GM23338 (cell line): Measurements from ENCODE around the gene EPRS1. TPM values are rescaled to one million over a fixed set of nuclear protein-coding genes. Genes with fewer than 3 reads are reported as not detected.

Experiments used
- ATAC-seq: fragments of 200-7000 bp; cut with Tn5 transposase; 3 replicates; pipeline ENCODE4 v1.9.1; 2020
- DNase-seq: peaks from one replicate; pipeline ENCODE4 v3.0.0-alpha.2; 2015; ENCODE audit warnings: low spot score
- H2AFZ ChIP-seq: fragments of 200-600 bp; sonication (generic); 2 replicates; pipeline ENCODE4 v1.8.0; 2016; ENCODE audit warnings: antibody characterized with exemption, mild to moderate bottlenecking, moderate library complexity
- H3F3A ChIP-seq: fragments of 200-600 bp; sonication (generic); replicated peaks from 2 replicates; pipeline ENCODE4 v1.8.0; 2017; ENCODE audit warnings: antibody characterized with exemption, mixed run types, low read depth
- H3K27ac ChIP-seq: fragments of 200-600 bp; sonication (generic); 2 replicates; pipeline ENCODE4 v1.6.1; 2016; ENCODE audit warnings: low read depth
- H3K27me3 ChIP-seq: fragments of 200-600 bp; sonication (generic); 2 replicates; pipeline ENCODE4 v1.8.0; 2016; ENCODE audit warnings: mild to moderate bottlenecking, mixed run types, moderate library complexity; ENCODE audit not compliant: insufficient read depth
- H3K36me3 ChIP-seq: fragments of 200-600 bp; sonication (generic); 2 replicates; pipeline ENCODE4 v1.8.0; 2016; ENCODE audit warnings: mild to moderate bottlenecking; ENCODE audit not compliant: insufficient read depth
- H3K4me1 ChIP-seq: fragments of 200-600 bp; sonication (generic); 2 replicates; pipeline ENCODE4 v1.8.0; 2016; ENCODE audit warnings: mild to moderate bottlenecking, moderate library complexity; ENCODE audit not compliant: insufficient read depth
- H3K4me2 ChIP-seq: fragments of 200-600 bp; sonication (generic); 2 replicates; pipeline ENCODE4 v1.7.1; 2017; ENCODE audit warnings: mixed run types
- H3K4me3 ChIP-seq: fragments of 200-600 bp; sonication (generic); 2 replicates; pipeline ENCODE4 v1.6.1; 2016; ENCODE audit warnings: mixed run types
- H3K79me2 ChIP-seq: fragments of 200-600 bp; sonication (generic); replicated peaks from 2 replicates; pipeline ENCODE4 v1.8.0; 2017; ENCODE audit warnings: mild to moderate bottlenecking; ENCODE audit not compliant: insufficient read depth
- H3K9me2 ChIP-seq: fragments of 200-600 bp; sonication (generic); 2 replicates; pipeline ENCODE4 v1.8.0; 2017; ENCODE audit not compliant: insufficient read depth
- H4K20me1 ChIP-seq: fragments of 200-600 bp; sonication (generic); replicated peaks from 2 replicates; pipeline ENCODE4 v1.8.0; 2017; ENCODE audit warnings: mild to moderate bottlenecking; ENCODE audit not compliant: insufficient read depth
- H3K27ac Mint-ChIP-seq: 2 replicates; pipeline ENCODE4 v1.8.0; 2020; ENCODE audit warnings: inconsistent platforms, mild to moderate bottlenecking, moderate library complexity, mixed read lengths
- H3K27me3 Mint-ChIP-seq: 3 replicates; pipeline ENCODE4 v1.8.0; 2022; ENCODE audit warnings: low read depth, mild to moderate bottlenecking, moderate library complexity, mixed read lengths, inconsistent platforms; ENCODE audit not compliant: insufficient read depth, poor library complexity
- H3K36me3 Mint-ChIP-seq: 3 replicates; pipeline ENCODE4 v1.8.0; 2021; ENCODE audit warnings: low read depth, mild to moderate bottlenecking, inconsistent platforms, moderate library complexity, mixed read lengths
- H3K4me1 Mint-ChIP-seq: 3 replicates; pipeline ENCODE4 v1.8.0; 2020; ENCODE audit warnings: mild to moderate bottlenecking, inconsistent platforms, mixed read lengths
- H3K4me3 Mint-ChIP-seq: 3 replicates; pipeline ENCODE4 v1.8.0; 2021; ENCODE audit warnings: moderate library complexity, mild to moderate bottlenecking, inconsistent platforms, mixed read lengths
- H3K9me3 Mint-ChIP-seq: 3 replicates; pipeline ENCODE4 v1.8.0; 2020; ENCODE audit warnings: moderate library complexity, mild to moderate bottlenecking, inconsistent platforms, mixed read lengths
- CREB1 ChIP-seq: fragments of 250-450 bp; sonication (Bioruptor Pico); IDR thresholded peaks from 2 replicates; pipeline ENCODE4 v1.5.0; 2020; ENCODE audit warnings: low read depth, mild to moderate bottlenecking, moderate library complexity
- ETS1 ChIP-seq: IDR thresholded peaks from 2 replicates; pipeline ENCODE4 v1.6.1; 2016; ENCODE audit warnings: antibody characterized with exemption
- EZH2 ChIP-seq: fragments of 200-600 bp; sonication (generic); IDR thresholded peaks from one replicate; pipeline ENCODE4 v1.8.0; 2017; ENCODE audit warnings: antibody characterized with exemption, mild to moderate bottlenecking, low read depth; ENCODE audit not compliant: unreplicated experiment
- JUNB ChIP-seq: IDR thresholded peaks from one replicate; pipeline ENCODE4 v1.6.1; 2016; ENCODE audit warnings: antibody characterized with exemption; ENCODE audit not compliant: unreplicated experiment
- NANOG ChIP-seq: IDR thresholded peaks from 2 replicates; pipeline ENCODE4 v1.6.1; 2016; ENCODE audit warnings: antibody characterized with exemption, borderline replicate concordance
- REST ChIP-seq: IDR thresholded peaks from one replicate; pipeline ENCODE4 v1.6.1; 2018; ENCODE audit warnings: antibody characterized with exemption; ENCODE audit not compliant: unreplicated experiment
- ZNF114 ChIP-seq: fragments of 250-450 bp; sonication (Bioruptor Pico); IDR thresholded peaks from 2 replicates; pipeline ENCODE4 v1.5.0; 2020; ENCODE audit warnings: mild to moderate bottlenecking, moderate library complexity
- ZNF331 ChIP-seq: fragments of 250-450 bp; sonication (Bioruptor Pico); IDR thresholded peaks from 2 replicates; pipeline ENCODE4 v1.5.0; 2020; ENCODE audit warnings: low read depth, mild to moderate bottlenecking, moderate library complexity
- ZNF462 ChIP-seq: fragments of 250-450 bp; sonication (Bioruptor Pico); IDR thresholded peaks from 2 replicates; pipeline ENCODE4 v1.5.0; 2020; ENCODE audit warnings: mild to moderate bottlenecking, moderate library complexity
- polyA plus RNA-seq: library from polyadenylated mRNA; unstranded; fragments of >200 nt; fragmentation: Nextera tagmentation; extraction: Ambion mirVana; gene quantifications from 2 replicates; pipeline ENCODE4 v1.2.1, GENCODE V29; 2016
- total RNA-seq: library from RNA; depleted of rRNA; stranded (reverse); fragments of >200 nt; shearing (Covaris generic); gene quantifications from 2 replicates; pipeline ENCODE4 v1.2.3, GENCODE V29; 2014
- TF ChIP-seq, protein P1 (sequence below), 2 experiments: fragments of 200-600 bp in 1 of 2; sonication (generic) in 1 of 2; conservative IDR thresholded peaks; 2 replicates each; pipeline versions ENCODE4 v1.5.1 to v1.6.1; 2016 to 2017; ENCODE audit warnings: antibody characterized with exemption in 2 of 2, low read depth in 2 of 2, mild to moderate bottlenecking in 2 of 2, moderate library complexity in 1 of 2

Gene EPRS1
- total and polyA plus RNA-seq, 2 experiments from 2014 or later = 133 to 158 TPM

- TF ChIP-seq REST (no peak), ZNF114 (no peak), ZNF331 (CRISPR knock-in tag) (no peak), JUNB (no peak), NANOG (no peak), CREB1 (no peak), ETS1 (no peak)
Measured at GRCh38 chr1:220028346-220028895, 17.9 kb downstream of the EPRS1 start (continued).

DNA sequence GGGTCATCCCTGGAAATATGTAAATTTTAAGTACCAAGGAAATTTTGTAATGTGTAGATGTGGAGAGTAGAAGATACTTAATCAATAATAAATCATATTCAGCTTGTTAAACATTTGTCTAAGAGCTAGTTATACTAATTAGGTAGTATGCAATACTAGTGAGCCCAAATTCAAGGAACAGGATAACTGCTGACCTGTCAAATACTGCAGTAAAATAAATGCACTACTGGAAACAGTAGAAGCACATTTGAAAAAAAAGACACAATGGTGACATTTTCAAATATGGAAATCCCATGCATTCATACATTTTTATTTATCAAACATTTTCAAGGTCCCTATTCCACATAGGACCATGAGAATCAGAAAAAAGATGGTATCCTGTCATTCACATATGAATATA is 27.2 kb downstream of the EPRS1 start:
- Mint-ChIP-seq H3K9me3 (no peaks in the 10 kb centered on the region), H3K27me3 (peaks cover 2% of the 10 kb centered on the region), H3K4me1 (no peaks in the 10 kb centered on the region), H3K4me3 (no peak overlapping the region), H3K36me3 (peaks cover 86% of the 10 kb centered on the region), H3K27ac (no peak overlapping the region)
- Histone ChIP-seq H3K9me2 (no peaks in the 10 kb centered on the region), H3K4me3 (no peak overlapping the region), H3F3A (no peaks in the 10 kb centered on the region), H3K27me3 (no peaks in the 10 kb centered on the region), H3K79me2 (no peaks in the 10 kb centered on the region; the same call in 1 of the 2 replicates), H3K4me1 (no peaks in the 10 kb centered on the region), H4K20me1 (peaks cover 9% of the 10 kb centered on the region; the same call in 1 of the 2 replicates), H2AFZ (no peak overlapping the region), H3K27ac (no peak overlapping the region), H3K36me3 (peaks cover 61% of the 10 kb centered on the region), H3K4me2 (no peak overlapping the region)
- DNase-seq = no peak
- no peak for ATAC-seq
- TF ChIP-seq EZH2 (no peak), ZNF331 (CRISPR knock-in tag) (no peak), JUNB (no peak), ZNF462 (CRISPR knock-in tag) (no peak), CREB1 (no peak)
- TF ChIP-seq, protein P1, sequence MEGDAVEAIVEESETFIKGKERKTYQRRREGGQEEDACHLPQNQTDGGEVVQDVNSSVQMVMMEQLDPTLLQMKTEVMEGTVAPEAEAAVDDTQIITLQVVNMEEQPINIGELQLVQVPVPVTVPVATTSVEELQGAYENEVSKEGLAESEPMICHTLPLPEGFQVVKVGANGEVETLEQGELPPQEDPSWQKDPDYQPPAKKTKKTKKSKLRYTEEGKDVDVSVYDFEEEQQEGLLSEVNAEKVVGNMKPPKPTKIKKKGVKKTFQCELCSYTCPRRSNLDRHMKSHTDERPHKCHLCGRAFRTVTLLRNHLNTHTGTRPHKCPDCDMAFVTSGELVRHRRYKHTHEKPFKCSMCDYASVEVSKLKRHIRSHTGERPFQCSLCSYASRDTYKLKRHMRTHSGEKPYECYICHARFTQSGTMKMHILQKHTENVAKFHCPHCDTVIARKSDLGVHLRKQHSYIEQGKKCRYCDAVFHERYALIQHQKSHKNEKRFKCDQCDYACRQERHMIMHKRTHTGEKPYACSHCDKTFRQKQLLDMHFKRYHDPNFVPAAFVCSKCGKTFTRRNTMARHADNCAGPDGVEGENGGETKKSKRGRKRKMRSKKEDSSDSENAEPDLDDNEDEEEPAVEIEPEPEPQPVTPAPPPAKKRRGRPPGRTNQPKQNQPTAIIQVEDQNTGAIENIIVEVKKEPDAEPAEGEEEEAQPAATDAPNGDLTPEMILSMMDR (conservative IDR thresholded peaks at IDR 0.05; ENCODE audit: low read depth in 2 of 2) = no peak
